GM12878 (cell line): Measurements from ENCODE around the gene KERA. TPM values are rescaled to one million over a fixed set of nuclear protein-coding genes. Genes with fewer than 3 reads are reported as not detected.

ENCODE experiments used
- ATAC-seq: fragments of 200-7000 bp; cut with Tn5 transposase; 3 replicates; pipeline ENCODE4 v1.9.1; 2020; ENCODE audit warnings: mild to moderate bottlenecking, moderate library complexity
- BruUV-seq: library from RNA; stranded (reverse); fragments of 400-500 nt; replicated peaks from 2 replicates; lab custom pipeline; 2021; lab: Mats Ljungman, UMichigan
- CTCF ChIA-PET: fragments of 300-600 bp; sonication (Branson Sonifier 250); formaldehyde crosslinking; extraction: SDS; loops from one replicate; lab custom pipeline; 2021; ENCODE audit warnings: inconsistent platforms; lab: Yijun Ruan, JAX
- POLR2A ChIA-PET: fragments of 350-600 bp; formaldehyde crosslinking; extraction: SDS; loops from one replicate; lab custom pipeline; 2021; ENCODE audit warnings: inconsistent platforms; lab: Charles Lee
- RAD21 ChIA-PET: fragments of 300-600 bp; sonication (Branson Sonifier 250); formaldehyde crosslinking; loops from one replicate; lab custom pipeline; 2023; ENCODE audit warnings: antibody characterized with exemption; ENCODE audit not compliant: unreplicated experiment; lab: Charles Lee
- SMC1A ChIA-PET: fragments of 300-600 bp; sonication (Branson Sonifier 250); formaldehyde crosslinking; loops from one replicate; lab custom pipeline; 2023; ENCODE audit not compliant: unreplicated experiment, uncharacterized antibody; lab: Charles Lee
- DNase-seq: peaks from one replicate; pipeline ENCODE4 v3.0.0-alpha.2; 2011; ENCODE audit warnings: low read depth, low spot score
- FAIRE-seq: peaks from 3 replicates; lab custom pipeline; 2011; peaks lifted over from hg19 to GRCh38; lab: Jason Lieb, UNC
- H2AFZ ChIP-seq: 2 replicates; pipeline ENCODE4 v1.6.0; 2011; ENCODE audit warnings: low read depth, low read length, control low read depth; ENCODE audit not compliant: control insufficient read depth
- H3K27ac ChIP-seq: 2 replicates; pipeline ENCODE4 v1.5.1; 2011; ENCODE audit warnings: control low read depth; ENCODE audit not compliant: control insufficient read depth, insufficient read depth
- H3K27me3 ChIP-seq, 2 experiments: replicated peaks in 1 of 2; 2 replicates each; pipeline versions ENCODE4 v1.6.0 to v1.6.1; 2011; ENCODE audit warnings: low read length in 1 of 2; ENCODE audit not compliant: control insufficient read depth in 2 of 2, insufficient read depth in 2 of 2
- H3K36me3 ChIP-seq, 2 experiments: 2 replicates each; pipeline ENCODE4 v1.5.1; 2011; ENCODE audit warnings: low read length in 1 of 2; ENCODE audit not compliant: control insufficient read depth in 2 of 2, insufficient read depth in 2 of 2
- H3K4me1 ChIP-seq: 2 replicates; pipeline ENCODE4 v1.6.1; 2011; ENCODE audit warnings: mild to moderate bottlenecking, low read length, moderate library complexity, mixed read lengths; ENCODE audit not compliant: control insufficient read depth, insufficient read depth
- H3K4me2 ChIP-seq: 2 replicates; pipeline ENCODE4 v1.6.0; 2011; ENCODE audit warnings: control low read depth; ENCODE audit not compliant: control insufficient read depth, insufficient read depth
- H3K4me3 ChIP-seq: fragments of 200-600 bp; sonication (generic); 2 replicates; pipeline ENCODE4 v1.5.1; 2016
- H3K79me2 ChIP-seq: 2 replicates; pipeline ENCODE4 v1.6.0; 2011; ENCODE audit warnings: low read length; ENCODE audit not compliant: control insufficient read depth, insufficient read depth
- H3K9ac ChIP-seq: 2 replicates; pipeline ENCODE4 v1.8.0; 2011; ENCODE audit warnings: low read length, control low read depth, mixed read lengths; ENCODE audit not compliant: control insufficient read depth, insufficient read depth
- H3K9me3 ChIP-seq: replicated peaks from 3 replicates; pipeline ENCODE4 v1.5.1; 2011; ENCODE audit warnings: mild to moderate bottlenecking, low read length; ENCODE audit not compliant: control insufficient read depth, insufficient read depth
- H4K20me1 ChIP-seq: 2 replicates; pipeline ENCODE4 v1.6.0; 2011; ENCODE audit not compliant: control insufficient read depth, insufficient read depth
- BHLHE40 ChIP-seq, 2 experiments: fragments of 450-650 bp in 1 of 2; IDR thresholded peaks; 2 replicates each; pipeline ENCODE4 v1.6.1; 2011 to 2017; ENCODE audit warnings: low read depth in 2 of 2, borderline replicate concordance in 1 of 2, improper control_type of control experiment in 1 of 2, low read length in 1 of 2, mild to moderate bottlenecking in 1 of 2
- BRCA1 ChIP-seq: IDR thresholded peaks from 2 replicates; pipeline ENCODE4 v1.6.1; 2011; ENCODE audit warnings: low read depth, low read length, improper control_type of control experiment
- CHD1 ChIP-seq: IDR thresholded peaks from 2 replicates; pipeline ENCODE4 v1.6.1; 2012; ENCODE audit warnings: low read depth, low read length, improper control_type of control experiment
- CREB1 ChIP-seq: IDR thresholded peaks from 2 replicates; pipeline ENCODE4 v1.6.1; 2012; ENCODE audit warnings: low read depth, mild to moderate bottlenecking, inconsistent platforms
- HCFC1 ChIP-seq: fragments of 150-350 bp; IDR thresholded peaks from 2 replicates; pipeline ENCODE4 v1.6.1; 2014; ENCODE audit warnings: low read length
- IKZF1 ChIP-seq: fragments of 450-650 bp; conservative IDR thresholded peaks from 2 replicates; pipeline ENCODE4 v1.6.1; 2017; ENCODE audit warnings: antibody characterized with exemption, mild to moderate bottlenecking
- RAD51 ChIP-seq: fragments of 450-650 bp; IDR thresholded peaks from 2 replicates; pipeline ENCODE4 v1.6.1; 2016; ENCODE audit warnings: moderate library complexity, mild to moderate bottlenecking, inconsistent platforms
- SUPT20H ChIP-seq: IDR thresholded peaks from 2 replicates; pipeline ENCODE4 v1.6.1; 2011; ENCODE audit warnings: low read depth, mild to moderate bottlenecking, low read length, moderate library complexity, borderline replicate concordance; ENCODE audit not compliant: control insufficient read depth
- TAF1 ChIP-seq: IDR thresholded peaks from 2 replicates; pipeline ENCODE4 v1.6.1; 2011; ENCODE audit warnings: mild to moderate bottlenecking, low read depth, low read length, borderline replicate concordance
- TCF7 ChIP-seq: IDR thresholded peaks from 2 replicates; pipeline ENCODE4 v1.6.1; 2014; ENCODE audit warnings: antibody characterized with exemption, borderline replicate concordance
- ZBED1 ChIP-seq: IDR thresholded peaks from 2 replicates; pipeline ENCODE4 v1.6.1; 2016; ENCODE audit warnings: borderline replicate concordance
- ZNF207 ChIP-seq: fragments of 450-650 bp; IDR thresholded peaks from 2 replicates; pipeline ENCODE4 v1.6.1; 2014; ENCODE audit warnings: antibody characterized with exemption, mild to moderate bottlenecking, borderline replicate concordance
- in situ Hi-C: fragments of 300-500 bp; cut with MboI; formaldehyde crosslinking; loops from 9 replicates; pipeline ENCODE4 v1.14.3; 2018; ENCODE audit warnings: mixed read lengths
- intact Hi-C: fragments of 100-400 bp; cut with micrococcal nuclease; formaldehyde crosslinking; loops from one replicate; pipeline ENCODE4 v1.14.2; 2022; ENCODE audit not compliant: unreplicated experiment
- polyA plus RNA-seq, 11 experiments: library from polyadenylated mRNA; depleted of rRNA in 4 of 11; unstranded in 6 of 11; stranded (reverse) in 5 of 11; fragments of >200 nt; fragmentation: Nextera tagmentation in 4 of 11; fragmentation: Illumina TruSeq in 1 of 11; extraction: Ambion mirVana in 4 of 11; extraction: Trizol in 1 of 11; gene quantifications; 1 replicate in 1 of 11; 2 replicates in 10 of 11; pipeline versions ENCODE4 v1.2.1 to v1.2.3, GENCODE V29; 2011 to 2016; ENCODE audit warnings: inconsistent platforms in 2 of 11, missing spikeins in 2 of 11, low read depth in 1 of 11
- total RNA-seq, 4 experiments: library from RNA; depleted of rRNA in 3 of 4; stranded (reverse); fragments of >200 nt in 3 of 4; fragmentation: Illumina TruSeq in 1 of 4; extraction: Trizol in 1 of 4; gene quantifications; 2 replicates each; pipeline versions ENCODE4 v1.2.1 to v1.2.3, GENCODE V29; 2013 to 2021
- TF ChIP-seq, protein P1 (sequence below): IDR thresholded peaks from 2 replicates; pipeline ENCODE4 v1.6.1; 2012; ENCODE audit warnings: improper control_type of control experiment, low read depth, low read length; ENCODE audit not compliant: insufficient replicate concordance
- TF ChIP-seq, protein P2 (sequence below): fragments of 450-650 bp; conservative IDR thresholded peaks from 2 replicates; pipeline ENCODE4 v1.6.1; 2017; ENCODE audit warnings: mild to moderate bottlenecking, moderate library complexity
- TF ChIP-seq, protein P3 (sequence below): fragments of 450-650 bp; formaldehyde crosslinking; IDR thresholded peaks from 2 replicates; pipeline ENCODE4 v1.5.0; 2022; ENCODE audit warnings: mild to moderate bottlenecking, missing genetic modification characterization

Gene KERA
- total and polyA plus RNA-seq, 10 of the 15 experiments (the other 5 are each of a cell fraction or from before 2014, with no cell fraction given), result not detected

DNA sequence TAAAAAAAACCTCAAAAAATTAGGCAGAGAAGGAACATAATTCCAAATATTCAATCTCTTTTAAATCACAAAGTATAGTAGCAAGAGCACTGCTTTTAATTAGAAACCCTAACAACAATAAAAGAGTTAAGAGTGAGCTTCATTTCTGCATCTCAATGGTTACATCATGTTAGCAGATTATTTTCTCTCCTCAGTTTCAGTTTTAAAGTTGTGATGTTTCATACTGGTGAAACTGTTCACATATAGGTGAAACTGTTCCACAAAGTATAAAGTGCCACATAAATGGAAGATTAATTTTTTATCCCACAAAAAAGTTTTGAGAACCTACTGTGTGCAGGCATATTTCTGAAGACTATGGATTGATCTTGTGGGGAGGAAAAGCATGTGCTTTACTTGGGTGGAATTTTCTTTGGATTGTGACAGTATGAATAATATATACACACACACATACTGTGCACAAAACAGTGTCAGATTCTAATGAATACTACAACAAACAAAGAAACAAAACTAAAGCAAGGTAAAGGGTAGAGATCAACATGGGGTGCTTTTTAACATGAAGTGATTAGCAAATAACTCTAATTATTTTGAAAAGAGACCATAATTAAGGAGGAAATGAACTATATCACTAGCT, 36.3 kb upstream of the KERA start:
- Histone ChIP-seq H3K36me3 (no peaks in the 10 kb centered on the region), H2AFZ (no peak overlapping the region), H3K4me2 (no peak overlapping the region), H3K9me3 (no peaks in the 10 kb centered on the region), H3K9ac (no peak overlapping the region), H3K4me1 (no peaks in the 10 kb centered on the region), H3K27me3 (no peaks in the 10 kb centered on the region), H3K4me3 (no peak overlapping the region), H4K20me1 (no peaks in the 10 kb centered on the region), H3K27ac (no peak overlapping the region), H3K79me2 (no peaks in the 10 kb centered on the region)
- DNase-seq (no peak), FAIRE-seq (no peak), ATAC-seq (no peak)
- in situ Hi-C loops, result no loop called here
- ChIA-PET CTCF (interaction anchor here (1.7 kb wide), 1 partner anchor 15 kb away, joined by 7 read pairs; no protein-coding TSS in a partner anchor), SMC1A (no interaction called here), RAD21 (no interaction called here), POLR2A (no interaction called here)
- no TSS peak for BruUV-seq
- intact Hi-C loops, result no loop called here
- TF ChIP-seq ZBED1, result no peak
- TF ChIP-seq TAF1, result no peak
- no peak for TF ChIP-seq ZNF207
- no peak for TF ChIP-seq CREB1
- TF ChIP-seq CHD1, result no peak
- no peak for TF ChIP-seq SUPT20H
- TF ChIP-seq IKZF1, result no peak
- no peak for TF ChIP-seq BHLHE40 (IDR thresholded peaks at IDR 0.05; ENCODE audit: borderline replicate concordance in 1 of 2, low read depth in 2 of 2, low read length in 1 of 2)
- TF ChIP-seq TCF7, result no peak
- TF ChIP-seq HCFC1, result no peak
- TF ChIP-seq, protein P1, sequence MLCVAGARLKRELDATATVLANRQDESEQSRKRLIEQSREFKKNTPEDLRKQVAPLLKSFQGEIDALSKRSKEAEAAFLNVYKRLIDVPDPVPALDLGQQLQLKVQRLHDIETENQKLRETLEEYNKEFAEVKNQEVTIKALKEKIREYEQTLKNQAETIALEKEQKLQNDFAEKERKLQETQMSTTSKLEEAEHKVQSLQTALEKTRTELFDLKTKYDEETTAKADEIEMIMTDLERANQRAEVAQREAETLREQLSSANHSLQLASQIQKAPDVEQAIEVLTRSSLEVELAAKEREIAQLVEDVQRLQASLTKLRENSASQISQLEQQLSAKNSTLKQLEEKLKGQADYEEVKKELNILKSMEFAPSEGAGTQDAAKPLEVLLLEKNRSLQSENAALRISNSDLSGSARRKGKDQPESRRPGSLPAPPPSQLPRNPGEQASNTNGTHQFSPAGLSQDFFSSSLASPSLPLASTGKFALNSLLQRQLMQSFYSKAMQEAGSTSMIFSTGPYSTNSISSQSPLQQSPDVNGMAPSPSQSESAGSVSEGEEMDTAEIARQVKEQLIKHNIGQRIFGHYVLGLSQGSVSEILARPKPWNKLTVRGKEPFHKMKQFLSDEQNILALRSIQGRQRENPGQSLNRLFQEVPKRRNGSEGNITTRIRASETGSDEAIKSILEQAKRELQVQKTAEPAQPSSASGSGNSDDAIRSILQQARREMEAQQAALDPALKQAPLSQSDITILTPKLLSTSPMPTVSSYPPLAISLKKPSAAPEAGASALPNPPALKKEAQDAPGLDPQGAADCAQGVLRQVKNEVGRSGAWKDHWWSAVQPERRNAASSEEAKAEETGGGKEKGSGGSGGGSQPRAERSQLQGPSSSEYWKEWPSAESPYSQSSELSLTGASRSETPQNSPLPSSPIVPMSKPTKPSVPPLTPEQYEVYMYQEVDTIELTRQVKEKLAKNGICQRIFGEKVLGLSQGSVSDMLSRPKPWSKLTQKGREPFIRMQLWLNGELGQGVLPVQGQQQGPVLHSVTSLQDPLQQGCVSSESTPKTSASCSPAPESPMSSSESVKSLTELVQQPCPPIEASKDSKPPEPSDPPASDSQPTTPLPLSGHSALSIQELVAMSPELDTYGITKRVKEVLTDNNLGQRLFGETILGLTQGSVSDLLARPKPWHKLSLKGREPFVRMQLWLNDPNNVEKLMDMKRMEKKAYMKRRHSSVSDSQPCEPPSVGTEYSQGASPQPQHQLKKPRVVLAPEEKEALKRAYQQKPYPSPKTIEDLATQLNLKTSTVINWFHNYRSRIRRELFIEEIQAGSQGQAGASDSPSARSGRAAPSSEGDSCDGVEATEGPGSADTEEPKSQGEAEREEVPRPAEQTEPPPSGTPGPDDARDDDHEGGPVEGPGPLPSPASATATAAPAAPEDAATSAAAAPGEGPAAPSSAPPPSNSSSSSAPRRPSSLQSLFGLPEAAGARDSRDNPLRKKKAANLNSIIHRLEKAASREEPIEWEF, result no peak
- no peak for TF ChIP-seq BRCA1
- TF ChIP-seq, protein P2, sequence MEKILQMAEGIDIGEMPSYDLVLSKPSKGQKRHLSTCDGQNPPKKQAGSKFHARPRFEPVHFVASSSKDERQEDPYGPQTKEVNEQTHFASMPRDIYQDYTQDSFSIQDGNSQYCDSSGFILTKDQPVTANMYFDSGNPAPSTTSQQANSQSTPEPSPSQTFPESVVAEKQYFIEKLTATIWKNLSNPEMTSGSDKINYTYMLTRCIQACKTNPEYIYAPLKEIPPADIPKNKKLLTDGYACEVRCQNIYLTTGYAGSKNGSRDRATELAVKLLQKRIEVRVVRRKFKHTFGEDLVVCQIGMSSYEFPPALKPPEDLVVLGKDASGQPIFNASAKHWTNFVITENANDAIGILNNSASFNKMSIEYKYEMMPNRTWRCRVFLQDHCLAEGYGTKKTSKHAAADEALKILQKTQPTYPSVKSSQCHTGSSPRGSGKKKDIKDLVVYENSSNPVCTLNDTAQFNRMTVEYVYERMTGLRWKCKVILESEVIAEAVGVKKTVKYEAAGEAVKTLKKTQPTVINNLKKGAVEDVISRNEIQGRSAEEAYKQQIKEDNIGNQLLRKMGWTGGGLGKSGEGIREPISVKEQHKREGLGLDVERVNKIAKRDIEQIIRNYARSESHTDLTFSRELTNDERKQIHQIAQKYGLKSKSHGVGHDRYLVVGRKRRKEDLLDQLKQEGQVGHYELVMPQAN, result no peak
- TF ChIP-seq, protein P3, sequence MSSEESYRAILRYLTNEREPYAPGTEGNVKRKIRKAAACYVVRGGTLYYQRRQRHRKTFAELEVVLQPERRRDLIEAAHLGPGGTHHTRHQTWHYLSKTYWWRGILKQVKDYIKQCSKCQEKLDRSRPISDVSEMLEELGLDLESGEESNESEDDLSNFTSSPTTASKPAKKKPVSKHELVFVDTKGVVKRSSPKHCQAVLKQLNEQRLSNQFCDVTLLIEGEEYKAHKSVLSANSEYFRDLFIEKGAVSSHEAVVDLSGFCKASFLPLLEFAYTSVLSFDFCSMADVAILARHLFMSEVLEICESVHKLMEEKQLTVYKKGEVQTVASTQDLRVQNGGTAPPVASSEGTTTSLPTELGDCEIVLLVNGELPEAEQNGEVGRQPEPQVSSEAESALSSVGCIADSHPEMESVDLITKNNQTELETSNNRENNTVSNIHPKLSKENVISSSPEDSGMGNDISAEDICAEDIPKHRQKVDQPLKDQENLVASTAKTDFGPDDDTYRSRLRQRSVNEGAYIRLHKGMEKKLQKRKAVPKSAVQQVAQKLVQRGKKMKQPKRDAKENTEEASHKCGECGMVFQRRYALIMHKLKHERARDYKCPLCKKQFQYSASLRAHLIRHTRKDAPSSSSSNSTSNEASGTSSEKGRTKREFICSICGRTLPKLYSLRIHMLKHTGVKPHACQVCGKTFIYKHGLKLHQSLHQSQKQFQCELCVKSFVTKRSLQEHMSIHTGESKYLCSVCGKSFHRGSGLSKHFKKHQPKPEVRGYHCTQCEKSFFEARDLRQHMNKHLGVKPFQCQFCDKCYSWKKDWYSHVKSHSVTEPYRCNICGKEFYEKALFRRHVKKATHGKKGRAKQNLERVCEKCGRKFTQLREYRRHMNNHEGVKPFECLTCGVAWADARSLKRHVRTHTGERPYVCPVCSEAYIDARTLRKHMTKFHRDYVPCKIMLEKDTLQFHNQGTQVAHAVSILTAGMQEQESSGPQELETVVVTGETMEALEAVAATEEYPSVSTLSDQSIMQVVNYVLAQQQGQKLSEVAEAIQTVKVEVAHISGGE (CRISPR knock-in tag), result no peak
- TF ChIP-seq RAD51, result no peak
